ENCODE results near the gene TBL1XR1.

Gene TBL1XR1

DNA sequence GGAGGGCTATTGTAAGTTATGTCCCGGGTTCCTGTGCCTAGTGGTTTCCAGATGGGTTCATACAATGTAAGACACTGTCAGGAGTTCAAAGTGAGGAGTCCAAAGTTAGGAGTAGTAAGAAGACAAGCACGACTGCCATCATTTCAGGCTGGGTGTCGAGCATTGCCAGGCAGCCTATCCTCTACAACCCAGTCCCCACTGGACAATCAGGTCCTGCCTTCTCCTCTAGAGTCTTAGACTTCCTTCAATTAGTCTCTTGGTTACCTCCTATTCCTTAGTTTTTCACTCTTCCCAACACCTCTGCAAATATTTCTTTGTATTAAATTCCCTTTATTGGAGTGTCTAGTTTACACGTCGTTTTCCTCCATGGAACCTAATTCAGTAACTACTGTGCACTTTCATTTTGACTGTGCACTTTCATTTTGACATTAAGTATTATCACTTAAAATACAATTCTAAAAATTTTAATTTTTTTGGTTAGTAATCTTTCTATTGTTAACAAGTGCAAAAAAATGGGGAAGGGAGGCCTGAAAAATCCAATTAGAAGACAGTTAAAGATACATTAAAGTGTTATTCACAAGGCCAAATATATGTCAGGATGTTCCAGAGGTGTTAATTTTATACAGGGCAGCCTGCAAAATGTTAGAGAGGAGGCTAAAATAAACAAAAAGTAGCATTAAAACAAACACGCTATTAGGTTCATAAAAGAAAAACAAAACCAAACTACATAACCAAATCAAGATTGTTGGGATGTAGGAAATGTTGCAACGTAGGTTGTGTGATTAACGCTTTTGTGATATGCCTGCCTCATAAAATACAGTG lies 155.3 kb downstream of the TBL1XR1 start:
- TF ChIP-seq, protein P1, sequence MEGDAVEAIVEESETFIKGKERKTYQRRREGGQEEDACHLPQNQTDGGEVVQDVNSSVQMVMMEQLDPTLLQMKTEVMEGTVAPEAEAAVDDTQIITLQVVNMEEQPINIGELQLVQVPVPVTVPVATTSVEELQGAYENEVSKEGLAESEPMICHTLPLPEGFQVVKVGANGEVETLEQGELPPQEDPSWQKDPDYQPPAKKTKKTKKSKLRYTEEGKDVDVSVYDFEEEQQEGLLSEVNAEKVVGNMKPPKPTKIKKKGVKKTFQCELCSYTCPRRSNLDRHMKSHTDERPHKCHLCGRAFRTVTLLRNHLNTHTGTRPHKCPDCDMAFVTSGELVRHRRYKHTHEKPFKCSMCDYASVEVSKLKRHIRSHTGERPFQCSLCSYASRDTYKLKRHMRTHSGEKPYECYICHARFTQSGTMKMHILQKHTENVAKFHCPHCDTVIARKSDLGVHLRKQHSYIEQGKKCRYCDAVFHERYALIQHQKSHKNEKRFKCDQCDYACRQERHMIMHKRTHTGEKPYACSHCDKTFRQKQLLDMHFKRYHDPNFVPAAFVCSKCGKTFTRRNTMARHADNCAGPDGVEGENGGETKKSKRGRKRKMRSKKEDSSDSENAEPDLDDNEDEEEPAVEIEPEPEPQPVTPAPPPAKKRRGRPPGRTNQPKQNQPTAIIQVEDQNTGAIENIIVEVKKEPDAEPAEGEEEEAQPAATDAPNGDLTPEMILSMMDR (conservative IDR thresholded peaks at IDR 0.05; ENCODE audit: low read depth, low read length) = no peak
- no peak for DNase-seq (ENCODE audit: low read depth)
- H3K4me3 ChIP-seq (ENCODE audit: low read length) = no peak overlapping the region

DNA sequence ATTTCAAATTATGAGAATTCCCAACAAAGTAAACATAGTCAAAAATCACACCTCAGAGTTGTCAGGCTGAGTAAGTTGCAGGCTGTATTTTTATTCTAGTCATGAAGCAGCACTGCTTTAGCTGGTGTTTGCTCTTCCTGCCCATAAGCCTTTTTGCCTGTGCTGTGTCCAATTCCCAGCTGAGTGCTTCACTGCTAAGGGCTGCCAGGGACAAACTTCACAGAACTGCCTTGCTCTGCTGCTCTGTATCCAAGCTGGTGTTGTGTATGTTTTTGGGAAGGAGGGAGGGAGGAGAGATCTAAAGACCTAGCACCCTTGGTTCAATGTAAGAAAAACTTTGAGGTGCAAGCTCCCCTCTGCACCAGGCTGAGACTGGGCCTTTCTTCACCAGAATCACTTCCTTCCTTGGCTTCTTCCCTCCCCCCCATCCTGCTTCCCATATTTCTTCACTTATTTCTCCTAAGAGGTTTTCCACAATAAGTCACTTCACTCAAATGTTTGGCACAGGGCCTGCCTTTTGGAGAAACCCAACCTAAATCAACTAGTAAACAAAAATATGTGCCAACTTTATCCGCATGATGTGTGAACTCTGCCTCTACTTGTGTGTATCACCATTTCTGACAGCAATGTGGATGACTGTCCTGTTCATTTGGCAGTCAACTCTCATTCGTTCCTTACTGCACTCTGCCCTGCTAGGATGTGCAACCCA lies 156.1 kb downstream of the TBL1XR1 start:
- no peak overlapping the region for H3K4me3 ChIP-seq (ENCODE audit: low read length)
- DNase-seq (ENCODE audit: low read depth) = no peak
- TF ChIP-seq, protein P1 (conservative IDR thresholded peaks at IDR 0.05; ENCODE audit: low read depth, low read length) = no peak

DNA sequence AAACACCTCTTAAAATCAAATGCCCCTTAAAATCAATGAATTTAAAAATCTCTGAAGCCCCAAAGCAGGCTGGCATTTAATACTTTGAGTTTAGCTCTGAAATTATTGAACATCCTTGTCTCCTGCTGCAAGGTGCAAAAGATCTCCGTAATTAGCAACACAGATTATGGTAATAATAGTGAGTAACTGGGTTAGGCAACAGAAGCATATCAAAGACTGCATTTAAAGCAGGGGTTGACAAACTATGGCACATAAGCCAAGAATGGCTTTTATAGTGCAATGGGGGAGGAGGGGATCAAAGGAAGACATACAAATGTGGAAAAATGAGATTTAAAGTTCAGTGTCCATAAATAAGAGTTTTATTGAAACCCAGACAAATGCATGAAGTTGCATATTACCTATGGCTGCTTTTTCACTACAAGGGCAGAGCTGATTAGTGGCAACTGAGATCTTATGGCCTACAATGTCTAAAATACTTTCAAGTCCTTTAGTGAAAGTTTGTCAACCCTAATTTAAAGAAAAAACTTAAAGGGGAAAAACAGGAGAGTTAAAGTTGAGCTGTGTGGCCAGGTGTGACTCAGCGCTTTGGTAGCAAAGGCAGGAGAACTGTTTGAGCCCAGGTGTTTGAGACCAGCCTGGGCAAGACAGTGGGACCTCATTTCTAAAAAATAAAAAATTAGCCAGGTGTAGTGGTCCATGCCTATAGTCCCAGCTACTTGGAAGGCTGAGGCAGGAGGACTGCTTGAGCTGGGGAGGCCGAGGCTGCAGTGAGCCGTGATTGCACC lies 157.6 kb downstream of the TBL1XR1 start:
- TF ChIP-seq, protein P1 (conservative IDR thresholded peaks at IDR 0.05; ENCODE audit: low read depth, low read length) = no peak
- no peak for DNase-seq (ENCODE audit: low read depth)
- no peak overlapping the region for H3K4me3 ChIP-seq (ENCODE audit: low read length)

DNA sequence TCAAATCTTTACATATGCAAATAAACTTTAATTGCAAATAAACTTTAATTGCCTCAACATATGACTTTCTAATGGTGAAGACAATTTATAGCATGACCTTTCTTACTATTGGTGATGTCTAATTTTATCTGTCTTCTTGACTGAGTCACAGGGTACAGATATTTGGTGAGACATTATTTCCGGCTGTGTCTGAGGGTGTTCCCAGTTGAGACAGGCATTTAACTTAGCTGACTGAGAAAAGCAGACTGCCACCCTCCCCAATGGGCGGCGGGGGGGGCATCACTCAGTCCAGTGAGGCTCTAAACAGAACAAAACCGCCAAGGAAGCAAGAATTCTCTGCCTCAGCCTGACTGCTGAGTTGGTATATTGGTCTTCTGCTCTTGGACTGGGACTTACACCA lies 160.0 kb downstream of the TBL1XR1 start:
- TF ChIP-seq, protein P1 (conservative IDR thresholded peaks at IDR 0.05; ENCODE audit: low read depth, low read length) = no peak
- no peak for DNase-seq (ENCODE audit: low read depth)
- H3K4me3 ChIP-seq (ENCODE audit: low read length) = no peak overlapping the region

DNA sequence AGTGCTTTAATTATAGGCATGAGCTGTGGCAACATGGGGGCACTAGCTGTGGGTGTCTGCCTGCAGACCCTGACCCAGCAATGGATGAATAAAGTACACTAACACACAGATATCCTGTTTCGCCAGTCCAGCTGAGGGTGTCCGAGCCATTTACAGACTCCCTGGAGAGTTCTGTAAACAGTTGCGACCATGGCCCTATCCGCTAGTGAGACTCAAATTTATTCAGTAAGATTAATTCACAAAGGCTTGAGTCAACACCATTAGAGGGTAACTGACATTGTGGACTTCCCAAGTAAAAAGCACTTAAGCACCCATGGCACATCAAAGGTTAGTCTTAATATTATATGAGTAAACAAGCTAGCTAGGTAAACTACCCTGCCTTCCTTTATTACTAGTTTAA lies 161.6 kb downstream of the TBL1XR1 start:
- H3K4me3 ChIP-seq (ENCODE audit: low read length) = no peak overlapping the region
- TF ChIP-seq, protein P1 (conservative IDR thresholded peaks at IDR 0.05; ENCODE audit: low read depth, low read length) = no peak
- no peak for DNase-seq (ENCODE audit: low read depth)

DNA sequence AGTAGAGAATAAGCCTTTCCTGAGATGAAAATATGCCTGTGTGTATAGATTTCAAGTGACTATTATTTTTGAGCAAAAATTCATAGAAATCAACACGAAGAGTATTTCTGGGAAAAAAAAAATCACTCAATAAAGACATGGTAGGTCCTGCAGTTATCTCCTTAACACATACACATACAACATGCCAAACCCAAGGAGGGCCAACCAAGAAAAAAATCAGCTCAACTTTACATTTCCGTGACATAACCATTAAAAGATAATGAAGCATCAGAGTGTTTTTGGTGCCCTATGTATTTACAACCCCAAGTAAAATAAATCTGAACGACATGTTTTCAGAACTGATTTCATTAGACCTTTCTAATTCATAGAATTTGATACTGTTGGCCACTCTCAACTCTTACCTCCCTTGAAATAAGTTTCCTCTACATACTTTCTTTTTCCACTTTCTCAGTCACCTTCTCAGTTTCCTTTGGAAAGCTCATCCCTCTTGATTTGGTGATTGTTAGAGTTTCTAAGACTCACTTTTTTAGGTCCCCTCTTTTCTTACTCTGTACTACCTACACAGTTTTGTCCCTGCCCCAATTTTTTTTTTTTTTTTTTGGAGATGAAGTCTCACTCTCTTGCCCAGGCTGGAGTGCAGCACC lies 162.3 kb downstream of the TBL1XR1 start:
- no peak for DNase-seq (ENCODE audit: low read depth)
- TF ChIP-seq, protein P1 (conservative IDR thresholded peaks at IDR 0.05; ENCODE audit: low read depth, low read length) = no peak
- no peak overlapping the region for H3K4me3 ChIP-seq (ENCODE audit: low read length)
